H1 (cell line): ENCODE data around the gene SELENOI. TPM values are rescaled to one million over a fixed set of nuclear protein-coding genes. Genes with fewer than 3 reads are reported as not detected.
A peak's percentile ranks its signal among the peaks of the same experiment; 100 is the strongest.

ENCODE experiments used
- ASH2L ChIP-seq: fragments of 200-600, 300-600 bp; sonication (generic); IDR thresholded peaks from one replicate; pipeline ENCODE4 v1.7.1; 2017; ENCODE audit warnings: low read length
- BACH1 ChIP-seq: IDR thresholded peaks from 2 replicates; pipeline ENCODE4 v1.6.1; 2012; ENCODE audit warnings: low read length, improper control_type of control experiment
- CBX5 ChIP-seq: fragments of 300-800, 300-1000 bp; sonication (generic); IDR thresholded peaks from 2 replicates; pipeline ENCODE4 v1.7.1; 2016; ENCODE audit warnings: antibody characterized with exemption, low read length, low read depth
- CBX8 ChIP-seq: fragments of 300-800, 300-1000 bp; sonication (generic); IDR thresholded peaks from 2 replicates; pipeline ENCODE4 v1.7.1; 2016; ENCODE audit warnings: low read depth, low read length, borderline replicate concordance
- CEBPB ChIP-seq: IDR thresholded peaks from 2 replicates; pipeline ENCODE4 v1.6.1; 2012; ENCODE audit warnings: low read depth, low read length
- CHD2 ChIP-seq: IDR thresholded peaks from 2 replicates; pipeline ENCODE4 v1.6.1; 2012; ENCODE audit warnings: low read length, improper control_type of control experiment
- CTBP2 ChIP-seq: IDR thresholded peaks from 2 replicates; pipeline ENCODE4 v1.7.0; 2011; ENCODE audit warnings: borderline replicate concordance, mild to moderate bottlenecking, moderate library complexity, mixed read lengths, low read length; ENCODE audit not compliant: insufficient read depth, insufficient read length
- KDM5A ChIP-seq: fragments of 200-600 bp; IDR thresholded peaks from 2 replicates; pipeline ENCODE4 v1.7.1; 2012; ENCODE audit warnings: mild to moderate bottlenecking, low read length, inconsistent platforms, mixed read lengths
- MAFK ChIP-seq: IDR thresholded peaks from 2 replicates; pipeline ENCODE4 v1.6.1; 2012; ENCODE audit warnings: low read depth, mild to moderate bottlenecking, improper control_type of control experiment, low read length
- POLR2A ChIP-seq, 2 experiments: IDR thresholded peaks; 1 replicate in 1 of 2; 2 replicates in 1 of 2; pipeline ENCODE4 v1.6.1; 2011; ENCODE audit warnings: low read depth in 2 of 2, low read length in 2 of 2, mild to moderate bottlenecking in 2 of 2; ENCODE audit errors: control extremely low read depth in 1 of 2
- POU5F1 ChIP-seq: IDR thresholded peaks from 2 replicates; pipeline ENCODE4 v1.6.1; 2011; ENCODE audit warnings: low read depth, mild to moderate bottlenecking, low read length, moderate library complexity
- RFX5 ChIP-seq: IDR thresholded peaks from 2 replicates; pipeline ENCODE4 v1.6.1; 2011; ENCODE audit warnings: low read depth, low read length, improper control_type of control experiment, borderline replicate concordance
- SAP30 ChIP-seq: fragments of 300-600 bp; sonication (generic); IDR thresholded peaks from 2 replicates; pipeline ENCODE4 v1.7.1; 2012; ENCODE audit warnings: low read length, moderate library complexity, mild to moderate bottlenecking, inconsistent platforms; ENCODE audit not compliant: insufficient read depth, insufficient replicate concordance
- SIRT6 ChIP-seq: IDR thresholded peaks from one replicate; pipeline ENCODE4 v1.7.1; 2012; ENCODE audit warnings: low read length, inconsistent platforms
- SIX5 ChIP-seq: IDR thresholded peaks from 2 replicates; pipeline ENCODE4 v1.6.1; 2011; ENCODE audit warnings: mild to moderate bottlenecking, low read depth, low read length
- SP4 ChIP-seq: IDR thresholded peaks from 2 replicates; pipeline ENCODE4 v1.6.1; 2012; ENCODE audit warnings: low read length, inconsistent platforms
- SUZ12 ChIP-seq: fragments of 200-600 bp; sonication (generic); IDR thresholded peaks from 2 replicates; pipeline ENCODE4 v1.6.1; 2012; ENCODE audit warnings: mild to moderate bottlenecking, inconsistent platforms, low read length, moderate library complexity, mixed read lengths
- TBP ChIP-seq: IDR thresholded peaks from 2 replicates; pipeline ENCODE4 v1.6.1; 2011; ENCODE audit warnings: low read depth, low read length, improper control_type of control experiment
- TCF12 ChIP-seq: IDR thresholded peaks from 2 replicates; pipeline ENCODE4 v1.6.1; 2011; ENCODE audit warnings: low read depth, mild to moderate bottlenecking, low read length
- polyA plus RNA-seq, 7 experiments: library from polyadenylated mRNA; depleted of rRNA in 3 of 7; stranded (reverse) in 5 of 7; unstranded in 2 of 7; fragments of >200 nt in 5 of 7; fragments of 200-250 nt in 2 of 7; gene quantifications; 1 replicate in 5 of 7; 2 replicates in 1 of 7; 4 replicates in 1 of 7; pipeline versions ENCODE4 v1.2.1 to v1.2.3, GENCODE V29; 2011 to 2013; ENCODE audit warnings: missing spikeins in 2 of 7, mixed read lengths in 2 of 7
- total RNA-seq: library from RNA; stranded (reverse); fragmentation: NEBNext Ultra II Directional; extraction: Animal tissue kit (Norgen Biotek cat#: 25700); gene quantifications from 2 replicates; pipeline ENCODE4 v1.2.1, GENCODE V29; 2021
- TF ChIP-seq, protein P1 (sequence below): IDR thresholded peaks from 2 replicates; pipeline ENCODE4 v1.6.1; 2012; ENCODE audit warnings: low read length, inconsistent platforms
- TF ChIP-seq, protein P2 (sequence below): IDR thresholded peaks from 2 replicates; pipeline ENCODE4 v1.6.1; 2011; ENCODE audit warnings: low read depth, mild to moderate bottlenecking, low read length; ENCODE audit not compliant: insufficient read depth
- TF ChIP-seq, protein P3 (sequence below), 3 experiments: IDR thresholded peaks; 1 replicate in 2 of 3; 2 replicates in 1 of 3; pipeline versions ENCODE4 v1.5.1 to v1.6.1; 2011; ENCODE audit warnings: low read length in 3 of 3, mild to moderate bottlenecking in 3 of 3, inconsistent platforms in 2 of 3, low read depth in 1 of 3, moderate library complexity in 1 of 3; ENCODE audit not compliant: insufficient read depth in 1 of 3; ENCODE audit errors: control extremely low read depth in 1 of 3

Gene SELENOI
- total and polyA plus RNA-seq, 2 of the 8 experiments (the other 6 are each of a cell fraction or from before 2014, with no cell fraction given) = 15.9 to 63.8 TPM

DNA sequence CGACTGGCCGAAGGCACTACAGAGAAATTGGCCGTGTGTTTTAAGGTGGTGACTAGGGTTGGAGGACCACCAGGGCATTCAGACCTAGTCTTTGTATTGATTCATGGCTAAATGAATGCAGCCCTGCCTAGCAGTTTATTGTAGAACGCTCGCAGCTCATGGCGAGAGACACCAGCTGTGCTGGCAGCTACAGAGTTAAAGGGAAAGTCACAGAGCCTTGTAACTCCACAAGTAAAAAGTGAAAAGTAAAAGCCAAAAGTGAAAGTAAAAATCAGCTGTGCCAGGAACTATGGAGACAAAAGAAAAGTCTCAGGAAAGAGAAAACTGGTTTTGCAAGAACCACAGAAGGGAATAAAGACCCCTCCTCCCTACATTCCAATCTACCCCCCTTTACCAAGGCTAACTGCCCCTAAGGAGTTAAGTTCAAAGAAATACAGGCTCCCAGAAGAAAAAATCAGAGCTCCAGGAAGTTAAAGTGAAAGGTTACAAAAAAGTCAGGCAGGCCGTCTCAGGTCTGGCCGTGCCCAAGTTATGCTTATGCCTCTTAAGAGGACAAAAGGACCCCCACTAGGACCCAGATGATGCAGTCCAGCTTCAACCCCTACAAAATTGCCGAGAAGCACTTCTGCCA is 46.4 kb upstream of the SELENOI start (continued):
- no peak for TF ChIP-seq SUZ12
- no peak for TF ChIP-seq POU5F1
- no peak for TF ChIP-seq TCF12
- no peak for TF ChIP-seq SIRT6
- no peak for TF ChIP-seq CBX5
- no peak for TF ChIP-seq TBP
- TF ChIP-seq KDM5A = no peak
- TF ChIP-seq CHD2 = no peak
- no peak for TF ChIP-seq SP4
- TF ChIP-seq CBX8 = no peak
- no peak for TF ChIP-seq SAP30
- no peak for TF ChIP-seq MAFK
- peak; percentile 98 for TF ChIP-seq ASH2L
- no peak for TF ChIP-seq CEBPB
- TF ChIP-seq, protein P1, sequence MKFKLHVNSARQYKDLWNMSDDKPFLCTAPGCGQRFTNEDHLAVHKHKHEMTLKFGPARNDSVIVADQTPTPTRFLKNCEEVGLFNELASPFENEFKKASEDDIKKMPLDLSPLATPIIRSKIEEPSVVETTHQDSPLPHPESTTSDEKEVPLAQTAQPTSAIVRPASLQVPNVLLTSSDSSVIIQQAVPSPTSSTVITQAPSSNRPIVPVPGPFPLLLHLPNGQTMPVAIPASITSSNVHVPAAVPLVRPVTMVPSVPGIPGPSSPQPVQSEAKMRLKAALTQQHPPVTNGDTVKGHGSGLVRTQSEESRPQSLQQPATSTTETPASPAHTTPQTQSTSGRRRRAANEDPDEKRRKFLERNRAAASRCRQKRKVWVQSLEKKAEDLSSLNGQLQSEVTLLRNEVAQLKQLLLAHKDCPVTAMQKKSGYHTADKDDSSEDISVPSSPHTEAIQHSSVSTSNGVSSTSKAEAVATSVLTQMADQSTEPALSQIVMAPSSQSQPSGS = no peak
- TF ChIP-seq POLR2A (IDR thresholded peaks at IDR 0.05; ENCODE audit: control extremely low read depth in 1 of 2, low read depth in 2 of 2, low read length in 2 of 2) = peak in 1 of 2 experiments; percentile 46; a peak in 2 of 3 replicates
- no peak for TF ChIP-seq CTBP2
- no peak for TF ChIP-seq RFX5
- TF ChIP-seq, protein P2, sequence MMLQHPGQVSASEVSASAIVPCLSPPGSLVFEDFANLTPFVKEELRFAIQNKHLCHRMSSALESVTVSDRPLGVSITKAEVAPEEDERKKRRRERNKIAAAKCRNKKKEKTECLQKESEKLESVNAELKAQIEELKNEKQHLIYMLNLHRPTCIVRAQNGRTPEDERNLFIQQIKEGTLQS = no peak
- TF ChIP-seq SIX5 = no peak
- TF ChIP-seq, protein P3, sequence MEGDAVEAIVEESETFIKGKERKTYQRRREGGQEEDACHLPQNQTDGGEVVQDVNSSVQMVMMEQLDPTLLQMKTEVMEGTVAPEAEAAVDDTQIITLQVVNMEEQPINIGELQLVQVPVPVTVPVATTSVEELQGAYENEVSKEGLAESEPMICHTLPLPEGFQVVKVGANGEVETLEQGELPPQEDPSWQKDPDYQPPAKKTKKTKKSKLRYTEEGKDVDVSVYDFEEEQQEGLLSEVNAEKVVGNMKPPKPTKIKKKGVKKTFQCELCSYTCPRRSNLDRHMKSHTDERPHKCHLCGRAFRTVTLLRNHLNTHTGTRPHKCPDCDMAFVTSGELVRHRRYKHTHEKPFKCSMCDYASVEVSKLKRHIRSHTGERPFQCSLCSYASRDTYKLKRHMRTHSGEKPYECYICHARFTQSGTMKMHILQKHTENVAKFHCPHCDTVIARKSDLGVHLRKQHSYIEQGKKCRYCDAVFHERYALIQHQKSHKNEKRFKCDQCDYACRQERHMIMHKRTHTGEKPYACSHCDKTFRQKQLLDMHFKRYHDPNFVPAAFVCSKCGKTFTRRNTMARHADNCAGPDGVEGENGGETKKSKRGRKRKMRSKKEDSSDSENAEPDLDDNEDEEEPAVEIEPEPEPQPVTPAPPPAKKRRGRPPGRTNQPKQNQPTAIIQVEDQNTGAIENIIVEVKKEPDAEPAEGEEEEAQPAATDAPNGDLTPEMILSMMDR (IDR thresholded peaks at IDR 0.05; ENCODE audit: control extremely low read depth in 1 of 3, insufficient read depth in 1 of 3, low read depth in 1 of 3, low read length in 3 of 3) = no peak
- TF ChIP-seq BACH1 = no peak
